ENCODE measurements around the gene INPP4B. TPM values are rescaled to one million over a fixed set of nuclear protein-coding genes. Genes with fewer than 3 reads are reported as not detected.

INPP4B gene
- total RNA-seq, 1 experiment from 2014 or later = 0.07 TPM

- H3K18ac ChIP-seq (ENCODE audit: insufficient read length, low read depth, low read length) = no peak overlapping the region
- no peaks in the 10 kb centered on the region for H4K20me1 ChIP-seq (ENCODE audit: control insufficient read depth, insufficient read depth, insufficient read length)
- H2BK15ac ChIP-seq (ENCODE audit: low read depth, low read length) = no peak overlapping the region
- Mint-ChIP-seq H3K4me1 (no peaks in the 10 kb centered on the region), H3K27me3 (ENCODE audit: low read depth) (no peaks in the 10 kb centered on the region), H3K9me3 (no peaks in the 10 kb centered on the region), H3K36me3 (ENCODE audit: insufficient read depth in 1 of 3, low read depth in 3 of 3) (no peaks in the 10 kb centered on the region), H3K27ac (no peak overlapping the region), H3K4me3 (no peak overlapping the region)
- no peak overlapping the region for H3K14ac ChIP-seq (ENCODE audit: insufficient read depth, low read length)
- no peak overlapping the region for H4K8ac ChIP-seq (replicated peaks; ENCODE audit: insufficient read length, low read depth, low read length)
- H3K4ac ChIP-seq (ENCODE audit: low read depth, low read length) = no peak overlapping the region
- H2AFZ ChIP-seq (ENCODE audit: low read length) = no peak overlapping the region
- no peak overlapping the region for H2AK5ac ChIP-seq (ENCODE audit: insufficient read length, low read length)
- no peaks in the 10 kb centered on the region for H3K79me1 ChIP-seq (ENCODE audit: insufficient read depth, low read depth, low read length, poor library complexity, severe bottlenecking)
- no peak overlapping the region for H3K56ac ChIP-seq (ENCODE audit: insufficient read length, low read depth, low read length)
- no CpG with 5 or more reads among the region's 1 CpG for WGBS (ENCODE audit: extremely low coverage, insufficient read length, low lambda C conversion rate)
- no peaks in the 10 kb centered on the region for H3K23me2 ChIP-seq (ENCODE audit: insufficient read length, low read depth, low read length, poor library complexity, severe bottlenecking)
- H4K91ac ChIP-seq (ENCODE audit: insufficient read length, low read depth, low read length) = no peak overlapping the region
- no peaks in the 10 kb centered on the region for H3K4me1 ChIP-seq (ENCODE audit: insufficient read depth, low read length)
- no peak overlapping the region for H3T11ph ChIP-seq (ENCODE audit: low read length)
- H3K9ac ChIP-seq (ENCODE audit: extremely low read depth, insufficient read length, low read length) = no peak overlapping the region
- no peaks in the 10 kb centered on the region for H3K79me2 ChIP-seq (ENCODE audit: insufficient read depth, low read length)
- no peak overlapping the region for H2BK20ac ChIP-seq (ENCODE audit: low read depth, low read length, poor library complexity, severe bottlenecking)
- H3K23ac ChIP-seq (ENCODE audit: insufficient read length, low read depth, low read length) = no peak overlapping the region
- no peaks in the 10 kb centered on the region for H3K27me3 ChIP-seq (ENCODE audit: insufficient read depth, low read length)
- H2BK5ac ChIP-seq (ENCODE audit: insufficient read length, low read length) = no peak overlapping the region
- DNase-seq = no peak
- TF ChIP-seq CTCF (conservative IDR thresholded peaks at IDR 0.05) = no peak
- H2BK12ac ChIP-seq (ENCODE audit: insufficient read length, low read depth, low read length) = no peak overlapping the region
- H3K9me3 ChIP-seq (ENCODE audit: control insufficient read depth, low read depth, low read length) = no peaks in the 10 kb centered on the region
- H3K27ac ChIP-seq (ENCODE audit: insufficient read length, low read depth, low read length) = no peak overlapping the region
- H2BK120ac ChIP-seq (ENCODE audit: low read depth, low read length, poor library complexity, severe bottlenecking) = no peak overlapping the region
- H3K4me2 ChIP-seq (ENCODE audit: insufficient read depth, insufficient read length, low read length) = no peak overlapping the region
- no peak overlapping the region for H4K5ac ChIP-seq (ENCODE audit: insufficient read length, low read depth, low read length)
These were observed 564.1 kb downstream of the INPP4B start for GRCh38 chr4:142281999-142282398.

Data from H9 (cell line).